ENCODE data around the gene USH1C. TPM values are rescaled to one million over a fixed set of nuclear protein-coding genes. Genes with fewer than 3 reads are reported as not detected.

Gene USH1C
- total RNA-seq, 1 donor from 2014 or later: not detected

DNA sequence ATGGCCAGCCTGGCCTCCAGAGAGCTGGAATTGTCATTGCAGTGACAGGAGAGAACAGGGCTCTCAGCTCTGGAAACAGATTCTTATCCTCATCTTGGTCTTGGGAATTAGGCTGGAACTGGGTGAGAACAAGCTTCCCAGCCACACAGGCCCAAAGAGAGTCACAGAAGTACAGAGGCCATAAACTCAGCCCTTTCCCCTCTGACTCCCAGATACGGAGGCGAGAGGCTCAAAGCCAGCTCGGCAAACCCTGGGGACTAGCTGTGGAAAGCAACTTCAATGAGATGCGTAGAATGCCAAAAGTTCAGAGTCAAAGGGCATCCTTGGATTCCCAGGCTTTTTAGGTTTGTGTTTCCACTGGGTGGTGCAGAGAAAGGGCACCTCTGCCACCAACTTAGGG, 53.3 kb downstream of the USH1C start:
- H3K36me3 Mint-ChIP-seq (ENCODE audit: unreplicated experiment): peaks cover 4% of the 10 kb centered on the region

DNA sequence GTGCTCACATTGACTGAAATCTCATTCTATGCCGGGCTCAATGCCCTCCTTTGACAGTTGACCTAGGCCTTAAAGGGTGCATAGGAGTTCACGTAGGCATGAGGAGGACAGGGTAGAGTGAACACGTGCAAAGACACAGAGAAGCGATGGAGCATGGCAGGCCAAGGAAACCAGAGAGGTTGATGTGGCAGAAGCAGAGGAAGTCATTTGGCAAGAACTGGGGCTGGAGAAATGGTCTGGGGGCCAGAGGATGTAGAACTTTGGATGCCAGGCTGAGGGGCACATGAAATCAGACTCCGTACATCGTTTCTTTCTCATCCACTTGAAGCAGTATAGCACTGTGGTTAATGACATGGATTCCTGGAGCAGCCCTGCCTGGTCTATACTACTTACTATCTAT, 54.0 kb downstream of the USH1C start:
- H3K36me3 Mint-ChIP-seq (ENCODE audit: unreplicated experiment): peaks cover 4% of the 10 kb centered on the region
- H3K4me3 Mint-ChIP-seq (ENCODE audit: unreplicated experiment): no peak overlapping the region
- DNase-seq: no peak
- no peaks in the 10 kb centered on the region for H3K4me1 Mint-ChIP-seq (ENCODE audit: low read depth, unreplicated experiment)
- peaks cover 3% of the 10 kb centered on the region for H3K9me3 Mint-ChIP-seq (ENCODE audit: unreplicated experiment)
- H3K27me3 Mint-ChIP-seq (ENCODE audit: unreplicated experiment): no peaks in the 10 kb centered on the region
- H3K27ac Mint-ChIP-seq (ENCODE audit: unreplicated experiment): no peak overlapping the region
- TF ChIP-seq, protein P1, sequence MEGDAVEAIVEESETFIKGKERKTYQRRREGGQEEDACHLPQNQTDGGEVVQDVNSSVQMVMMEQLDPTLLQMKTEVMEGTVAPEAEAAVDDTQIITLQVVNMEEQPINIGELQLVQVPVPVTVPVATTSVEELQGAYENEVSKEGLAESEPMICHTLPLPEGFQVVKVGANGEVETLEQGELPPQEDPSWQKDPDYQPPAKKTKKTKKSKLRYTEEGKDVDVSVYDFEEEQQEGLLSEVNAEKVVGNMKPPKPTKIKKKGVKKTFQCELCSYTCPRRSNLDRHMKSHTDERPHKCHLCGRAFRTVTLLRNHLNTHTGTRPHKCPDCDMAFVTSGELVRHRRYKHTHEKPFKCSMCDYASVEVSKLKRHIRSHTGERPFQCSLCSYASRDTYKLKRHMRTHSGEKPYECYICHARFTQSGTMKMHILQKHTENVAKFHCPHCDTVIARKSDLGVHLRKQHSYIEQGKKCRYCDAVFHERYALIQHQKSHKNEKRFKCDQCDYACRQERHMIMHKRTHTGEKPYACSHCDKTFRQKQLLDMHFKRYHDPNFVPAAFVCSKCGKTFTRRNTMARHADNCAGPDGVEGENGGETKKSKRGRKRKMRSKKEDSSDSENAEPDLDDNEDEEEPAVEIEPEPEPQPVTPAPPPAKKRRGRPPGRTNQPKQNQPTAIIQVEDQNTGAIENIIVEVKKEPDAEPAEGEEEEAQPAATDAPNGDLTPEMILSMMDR (IDR thresholded peaks at IDR 0.05; ENCODE audit: partially characterized antibody, unreplicated experiment): no peak

More for the DNA sequence above, 53.3 kb downstream of the USH1C start:
- DNase-seq: no peak
- TF ChIP-seq, protein P1 (IDR thresholded peaks at IDR 0.05; ENCODE audit: partially characterized antibody, unreplicated experiment): no peak
- H3K27ac Mint-ChIP-seq (ENCODE audit: unreplicated experiment): no peak overlapping the region
- no peaks in the 10 kb centered on the region for H3K4me1 Mint-ChIP-seq (ENCODE audit: low read depth, unreplicated experiment)
- no peaks in the 10 kb centered on the region for H3K27me3 Mint-ChIP-seq (ENCODE audit: unreplicated experiment)
- no peak overlapping the region for H3K4me3 Mint-ChIP-seq (ENCODE audit: unreplicated experiment)
- H3K9me3 Mint-ChIP-seq (ENCODE audit: unreplicated experiment): peaks cover 3% of the 10 kb centered on the region

DNA sequence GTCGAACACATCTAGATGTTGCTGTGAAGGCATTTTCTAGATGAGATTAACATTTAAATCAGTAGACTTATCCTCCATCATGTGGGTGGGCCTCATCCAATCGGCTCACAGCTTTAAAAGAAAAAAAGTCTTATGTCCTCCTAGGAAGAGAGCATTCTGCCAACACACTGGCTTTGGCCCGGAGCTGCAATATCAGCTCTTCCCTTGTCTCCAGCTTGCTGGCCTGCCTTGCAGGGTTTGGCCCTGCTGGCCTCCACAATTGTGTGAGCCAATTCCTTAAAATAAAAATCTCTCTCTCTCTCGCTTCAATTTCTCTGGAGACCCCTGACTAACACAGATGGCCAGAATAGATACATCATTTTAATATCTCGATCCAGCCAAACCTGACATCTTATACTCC, 54.5 kb downstream of the USH1C start:
- TF ChIP-seq, protein P1 (IDR thresholded peaks at IDR 0.05; ENCODE audit: partially characterized antibody, unreplicated experiment): no peak
- peaks cover 3% of the 10 kb centered on the region for H3K9me3 Mint-ChIP-seq (ENCODE audit: unreplicated experiment)
- H3K4me3 Mint-ChIP-seq (ENCODE audit: unreplicated experiment): no peak overlapping the region
- peaks cover 4% of the 10 kb centered on the region for H3K36me3 Mint-ChIP-seq (ENCODE audit: unreplicated experiment)
- H3K27me3 Mint-ChIP-seq (ENCODE audit: unreplicated experiment): no peaks in the 10 kb centered on the region
- no peak overlapping the region for H3K27ac Mint-ChIP-seq (ENCODE audit: unreplicated experiment)
- H3K4me1 Mint-ChIP-seq (ENCODE audit: low read depth, unreplicated experiment): no peaks in the 10 kb centered on the region
- no peak for DNase-seq

DNA sequence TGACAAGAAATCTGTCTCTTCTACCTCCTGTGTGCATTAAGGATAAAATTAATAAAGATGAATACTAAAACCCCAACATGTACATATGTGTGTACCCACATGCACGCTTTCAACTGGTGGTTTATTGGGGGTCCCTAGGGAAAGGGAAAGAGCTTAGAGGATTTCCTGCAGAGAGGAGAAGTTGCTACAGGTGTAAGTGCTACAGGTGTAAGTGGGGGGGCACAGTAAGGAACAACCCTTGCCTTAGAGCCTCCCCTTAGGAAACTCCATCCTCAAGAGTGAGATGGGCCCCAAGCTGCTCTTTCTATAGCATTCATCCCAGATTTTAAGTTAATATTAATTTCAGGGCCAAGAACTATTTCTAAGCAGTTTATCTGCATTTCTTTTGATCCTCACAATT, 55.7 kb downstream of the USH1C start:
- Mint-ChIP-seq H3K27me3 (ENCODE audit: unreplicated experiment) (no peaks in the 10 kb centered on the region), H3K27ac (ENCODE audit: unreplicated experiment) (no peak overlapping the region), H3K36me3 (ENCODE audit: unreplicated experiment) (peaks cover 4% of the 10 kb centered on the region), H3K4me1 (ENCODE audit: low read depth, unreplicated experiment) (no peaks in the 10 kb centered on the region), H3K4me3 (ENCODE audit: unreplicated experiment) (no peak overlapping the region), H3K9me3 (ENCODE audit: unreplicated experiment) (peaks cover 4% of the 10 kb centered on the region)
- DNase-seq: no peak
- TF ChIP-seq, protein P1 (IDR thresholded peaks at IDR 0.05; ENCODE audit: partially characterized antibody, unreplicated experiment): no peak

DNA sequence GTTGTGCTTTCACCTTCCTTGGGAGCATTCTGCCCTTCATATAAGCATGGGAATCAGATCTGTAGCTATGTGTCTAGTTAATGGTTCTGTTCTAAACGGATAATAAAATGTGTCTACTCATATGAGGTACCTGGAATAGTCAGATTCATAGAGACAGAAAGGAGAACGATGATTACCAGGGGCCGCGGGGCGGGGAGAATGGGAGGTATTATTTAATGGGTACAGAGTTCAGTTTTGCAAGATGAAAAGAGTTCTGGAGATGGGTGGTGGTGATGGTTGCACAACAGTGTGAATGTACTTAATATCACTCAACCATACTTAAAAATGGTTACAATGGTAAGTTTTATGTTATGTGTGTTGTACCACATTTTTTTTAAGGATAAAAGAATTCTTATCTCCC, 57.6 kb downstream of the USH1C start:
- Mint-ChIP-seq H3K4me1 (ENCODE audit: low read depth, unreplicated experiment) (no peaks in the 10 kb centered on the region), H3K27ac (ENCODE audit: unreplicated experiment) (no peak overlapping the region), H3K27me3 (ENCODE audit: unreplicated experiment) (peaks cover under 1% of the 10 kb centered on the region), H3K4me3 (ENCODE audit: unreplicated experiment) (no peak overlapping the region), H3K36me3 (ENCODE audit: unreplicated experiment) (peaks cover 4% of the 10 kb centered on the region), H3K9me3 (ENCODE audit: unreplicated experiment) (peaks cover 3% of the 10 kb centered on the region)
- DNase-seq: no peak
- TF ChIP-seq, protein P1 (IDR thresholded peaks at IDR 0.05; ENCODE audit: partially characterized antibody, unreplicated experiment): no peak
